ENCODE measurements around the gene ACAA1. TPM values are rescaled to one million over a fixed set of nuclear protein-coding genes. Genes with fewer than 3 reads are reported as not detected.

ACAA1 gene
- total RNA-seq, 1 donor from 2014 or later = 81.7 TPM

DNA sequence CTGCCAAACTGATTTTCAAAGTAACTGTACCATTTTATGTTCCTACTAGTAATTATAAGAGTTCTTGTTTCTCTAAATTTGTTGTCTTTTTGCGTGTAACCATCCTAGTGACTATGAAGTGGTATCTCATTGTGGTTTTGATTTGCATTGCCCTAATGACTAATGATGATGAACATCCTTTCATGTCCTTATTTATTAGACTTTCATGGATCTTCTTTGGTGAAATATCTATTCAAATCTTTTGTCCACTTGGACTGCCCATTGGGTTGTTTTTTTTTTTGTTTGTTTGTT is 32.0 kb upstream of the ACAA1 start:
- intact Hi-C loops (cut with DNase I) = no loop called here
- no peak for ATAC-seq
- Histone ChIP-seq H3K9me3 (no peaks in the 10 kb centered on the region), H3K27me3 (no peaks in the 10 kb centered on the region), H3K36me3 (no peaks in the 10 kb centered on the region), H3K27ac (no peak overlapping the region), H3K4me1 (peaks cover 18% of the 10 kb centered on the region), H3K4me3 (no peak overlapping the region)
- no peak for DNase-seq
- TF ChIP-seq, protein P1, sequence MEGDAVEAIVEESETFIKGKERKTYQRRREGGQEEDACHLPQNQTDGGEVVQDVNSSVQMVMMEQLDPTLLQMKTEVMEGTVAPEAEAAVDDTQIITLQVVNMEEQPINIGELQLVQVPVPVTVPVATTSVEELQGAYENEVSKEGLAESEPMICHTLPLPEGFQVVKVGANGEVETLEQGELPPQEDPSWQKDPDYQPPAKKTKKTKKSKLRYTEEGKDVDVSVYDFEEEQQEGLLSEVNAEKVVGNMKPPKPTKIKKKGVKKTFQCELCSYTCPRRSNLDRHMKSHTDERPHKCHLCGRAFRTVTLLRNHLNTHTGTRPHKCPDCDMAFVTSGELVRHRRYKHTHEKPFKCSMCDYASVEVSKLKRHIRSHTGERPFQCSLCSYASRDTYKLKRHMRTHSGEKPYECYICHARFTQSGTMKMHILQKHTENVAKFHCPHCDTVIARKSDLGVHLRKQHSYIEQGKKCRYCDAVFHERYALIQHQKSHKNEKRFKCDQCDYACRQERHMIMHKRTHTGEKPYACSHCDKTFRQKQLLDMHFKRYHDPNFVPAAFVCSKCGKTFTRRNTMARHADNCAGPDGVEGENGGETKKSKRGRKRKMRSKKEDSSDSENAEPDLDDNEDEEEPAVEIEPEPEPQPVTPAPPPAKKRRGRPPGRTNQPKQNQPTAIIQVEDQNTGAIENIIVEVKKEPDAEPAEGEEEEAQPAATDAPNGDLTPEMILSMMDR (IDR thresholded peaks at IDR 0.05) = no peak

DNA sequence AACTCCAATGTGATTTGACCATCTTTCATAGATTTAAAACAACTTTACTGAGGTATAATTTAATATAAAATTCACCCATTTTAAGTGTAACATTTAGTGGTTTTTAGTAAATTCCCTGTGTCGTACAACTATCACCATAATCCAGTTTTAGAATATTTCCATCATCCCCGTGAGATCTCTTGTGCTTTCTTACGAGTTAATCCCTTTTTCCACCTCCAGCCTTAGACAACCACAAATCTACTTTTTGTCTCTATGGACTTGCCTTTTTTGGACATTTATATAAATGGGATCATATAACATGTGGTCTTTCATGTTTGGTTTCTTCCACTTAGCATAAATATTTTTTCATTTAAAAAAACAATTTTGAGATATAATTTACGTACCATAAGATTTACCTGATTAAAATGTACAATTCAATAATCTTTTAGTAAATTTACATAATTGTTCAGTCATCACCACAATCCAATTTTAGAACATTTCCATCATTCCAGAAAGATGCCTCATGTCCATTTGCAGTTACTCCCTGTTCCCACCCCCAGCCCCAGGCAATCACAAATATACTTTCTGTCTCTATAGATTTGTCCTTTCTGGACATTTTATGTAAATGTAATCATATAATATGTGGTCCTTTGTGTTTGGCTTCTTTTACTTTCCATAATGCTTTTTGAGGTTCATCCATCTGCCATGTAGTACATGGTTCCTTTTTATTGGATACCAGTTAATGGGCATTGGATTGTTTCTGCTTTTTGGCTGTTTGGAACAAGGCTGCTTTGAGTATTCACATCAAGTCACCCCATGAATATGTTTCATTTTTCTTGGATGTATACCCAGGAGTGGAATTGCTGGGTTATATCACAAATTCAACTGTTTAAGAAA is 31.5 kb upstream of the ACAA1 start:
- TF ChIP-seq, protein P1 (IDR thresholded peaks at IDR 0.05) = no peak
- intact Hi-C loops (cut with DNase I) = no loop called here
- H3K4me1 ChIP-seq = peaks cover 21% of the 10 kb centered on the region

DNA sequence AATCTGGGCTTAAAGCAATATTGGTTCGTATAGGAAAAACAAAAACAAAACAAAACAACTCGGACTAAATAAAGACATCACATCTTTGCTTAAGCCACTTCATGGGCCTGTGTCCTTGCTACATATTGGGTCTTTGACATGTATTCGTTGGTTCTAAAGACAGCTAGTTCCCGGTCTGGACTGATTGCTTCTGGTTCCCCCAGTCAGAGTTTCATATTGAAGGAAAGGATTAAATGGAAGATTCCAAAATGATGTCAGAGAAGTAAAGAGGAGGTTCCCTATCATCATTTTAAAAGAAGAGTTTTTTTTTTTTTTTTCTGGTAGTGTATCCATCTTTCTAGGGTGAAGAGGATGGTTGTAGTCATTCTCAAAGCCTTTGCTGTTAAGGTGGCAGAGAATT is 30.7 kb upstream of the ACAA1 start:
- no peaks in the 10 kb centered on the region for H3K36me3 ChIP-seq
- H3K4me1 ChIP-seq = peaks cover 15% of the 10 kb centered on the region
- no peak for ATAC-seq
- H3K4me3 ChIP-seq = no peak overlapping the region
- DNase-seq = no peak
- no peaks in the 10 kb centered on the region for H3K9me3 ChIP-seq
- TF ChIP-seq, protein P1 (IDR thresholded peaks at IDR 0.05) = no peak
- no peak overlapping the region for H3K27ac ChIP-seq
- H3K27me3 ChIP-seq = no peaks in the 10 kb centered on the region
- intact Hi-C loops (cut with DNase I) = no loop called here

More for the DNA sequence above, 31.5 kb upstream of the ACAA1 start:
- DNase-seq (no peak), ATAC-seq (no peak)
- no peaks in the 10 kb centered on the region for H3K36me3 ChIP-seq
- no peak overlapping the region for H3K4me3 ChIP-seq
- no peaks in the 10 kb centered on the region for H3K9me3 ChIP-seq
- H3K27me3 ChIP-seq = no peaks in the 10 kb centered on the region
- no peak overlapping the region for H3K27ac ChIP-seq

DNA sequence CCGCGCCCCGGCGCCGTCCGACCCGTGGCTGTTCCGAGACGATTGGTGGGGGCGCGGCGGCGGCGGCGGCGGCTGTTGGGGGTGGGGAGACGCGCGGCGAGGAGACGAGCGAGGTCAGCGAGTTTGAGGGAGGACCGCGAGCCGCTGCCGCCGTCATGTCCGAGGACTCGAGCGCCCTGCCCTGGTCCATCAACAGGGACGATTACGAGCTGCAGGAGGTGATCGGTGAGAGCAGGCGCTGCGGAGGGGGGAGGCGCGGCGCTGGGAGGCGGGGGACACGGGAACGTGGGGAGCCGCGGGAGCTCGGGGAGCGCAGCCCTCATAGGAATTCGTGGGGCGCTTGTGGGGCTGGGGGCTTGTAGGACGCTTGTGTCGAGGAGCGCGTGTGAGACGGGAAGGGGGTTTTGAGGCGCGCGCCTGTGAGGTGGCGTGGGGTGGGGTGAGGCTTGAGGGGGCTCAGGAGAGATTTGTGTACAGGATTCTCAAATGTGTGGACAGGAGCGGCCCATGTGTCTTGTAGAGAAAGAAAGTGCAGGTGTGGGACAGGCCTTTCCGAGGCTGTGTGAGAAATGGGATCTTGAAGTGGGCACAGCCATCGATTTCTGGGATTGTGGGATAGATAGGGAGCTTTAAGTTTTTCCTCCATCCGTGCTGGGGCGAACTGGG is 28.9 kb upstream of the ACAA1 start:
- peak overlapping the region; percentile 99 for H3K27ac ChIP-seq
- no peaks in the 10 kb centered on the region for H3K27me3 ChIP-seq
- intact Hi-C loops (cut with DNase I) = no loop called here
- ATAC-seq (peak; percentile 49), DNase-seq (no peak)
- H3K4me1 ChIP-seq = peaks cover 15% of the 10 kb centered on the region
- no peaks in the 10 kb centered on the region for H3K9me3 ChIP-seq
- no peaks in the 10 kb centered on the region for H3K36me3 ChIP-seq
- TF ChIP-seq, protein P1 (IDR thresholded peaks at IDR 0.05) = no peak
- peak overlapping the region; percentile 91 for H3K4me3 ChIP-seq

DNA sequence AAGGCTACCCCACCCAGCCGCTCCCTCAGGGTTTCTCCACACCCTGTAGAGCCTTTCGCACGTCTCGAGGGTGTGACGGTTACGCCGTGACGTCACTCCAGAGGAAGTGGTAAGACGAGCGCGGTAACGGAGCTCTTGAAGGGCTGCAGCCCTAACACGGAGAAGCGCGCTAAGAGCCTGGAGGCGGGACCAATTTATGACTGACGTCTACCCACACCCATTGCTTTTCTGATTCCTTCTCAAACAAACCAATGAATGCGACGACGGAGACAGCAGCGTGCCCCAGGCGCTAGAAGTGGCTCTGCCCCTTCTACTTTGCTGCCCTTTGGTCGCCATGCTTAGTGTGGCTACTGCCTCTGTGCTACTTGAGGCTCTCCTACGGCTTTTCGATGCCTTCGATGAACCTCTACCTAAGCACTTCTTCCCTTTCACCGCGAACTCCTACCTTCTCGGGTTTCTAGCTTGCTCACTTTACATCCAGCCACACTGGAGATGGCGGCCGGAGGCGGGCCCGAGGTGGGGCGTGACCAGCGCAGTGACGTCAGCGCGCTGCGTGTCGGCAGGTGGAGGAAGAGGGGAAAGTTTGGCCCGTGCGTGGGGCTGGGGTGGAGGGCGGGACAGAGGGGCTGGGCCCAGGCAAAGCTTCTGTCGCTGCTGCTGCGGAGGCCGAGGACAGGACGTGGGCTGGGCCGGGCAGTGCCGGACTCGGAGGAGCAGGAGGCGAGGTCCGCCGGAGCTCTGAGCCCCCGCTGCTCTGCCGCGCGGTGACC is 28.2 kb upstream of the ACAA1 start, which contains the start of gene OXSR1:
TSS of gene OXSR1 (plus strand) at position 586 of the 770 bp plus-strand sequence. CDS start 340 bp downstream, outside the sequence.
- Histone ChIP-seq H3K4me3 (peak within 1 kb of the TSS; percentile 91), H3K36me3 (no peaks in the 10 kb centered on the region), H3K27me3 (no peaks in the 10 kb centered on the region), H3K9me3 (no peaks in the 10 kb centered on the region), H3K4me1 (peaks cover 15% of the 10 kb centered on the region), H3K27ac (peak within 1 kb of the TSS; percentile 99)
- intact Hi-C loops (cut with DNase I) = no loop called here
- TF ChIP-seq, protein P1 (IDR thresholded peaks at IDR 0.05) = no peak
- DNase-seq = peak; percentile 99
- ATAC-seq = peak; percentile 95
